Hematopoietic multipotent progenitor cell treated with erythropoietin and hydrocortisone succinate and interleukin-3 and kit ligand, for 17 days (in vitro differentiated cells): Measurements from ENCODE around the gene SNAPC2.
"Not testable (repeated sequence)": the region's sequence is repeated elsewhere in the genome, so short reads cannot be mapped to it uniquely, and the experiment has no call there.

Source experiments
- DNase-seq: peaks from one replicate; pipeline ENCODE4 v3.0.0-alpha.2; 2015; ENCODE audit warnings: low spot score

The SNAPC2 gene

DNA sequence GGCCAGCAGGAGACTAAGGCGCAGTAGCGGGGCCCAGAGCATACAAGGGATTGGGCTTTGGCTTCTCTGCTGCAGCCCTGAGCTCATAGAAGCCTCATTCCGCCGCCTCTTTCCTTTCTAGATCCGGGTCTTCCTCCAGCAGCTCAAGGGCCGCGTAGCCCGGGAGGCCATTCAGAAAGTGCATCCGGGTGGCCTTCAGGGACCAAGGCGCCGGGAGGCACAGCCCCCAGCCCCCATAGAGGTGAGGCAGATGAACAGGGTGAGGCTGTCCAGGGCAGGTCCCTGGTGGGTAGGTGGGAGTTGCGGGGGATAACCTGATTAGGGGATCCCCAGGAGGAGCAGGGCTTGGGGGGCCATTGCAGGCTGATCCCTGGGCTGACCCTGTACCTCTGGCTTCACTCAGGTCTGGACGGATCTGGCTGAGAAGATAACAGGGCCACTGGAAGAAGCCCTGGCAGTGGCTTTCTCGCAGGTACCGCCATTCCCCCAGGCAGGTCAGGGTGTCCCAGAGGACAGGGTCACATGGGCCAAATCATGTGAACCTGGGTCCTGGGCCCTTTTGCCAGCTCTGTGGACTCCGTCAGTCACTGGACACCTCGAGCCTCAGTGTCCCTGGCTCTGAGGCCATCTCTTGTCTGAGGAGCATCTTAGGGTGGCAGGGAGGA is 1.3 kb downstream of the SNAPC2 start:
- no peak for DNase-seq

DNA sequence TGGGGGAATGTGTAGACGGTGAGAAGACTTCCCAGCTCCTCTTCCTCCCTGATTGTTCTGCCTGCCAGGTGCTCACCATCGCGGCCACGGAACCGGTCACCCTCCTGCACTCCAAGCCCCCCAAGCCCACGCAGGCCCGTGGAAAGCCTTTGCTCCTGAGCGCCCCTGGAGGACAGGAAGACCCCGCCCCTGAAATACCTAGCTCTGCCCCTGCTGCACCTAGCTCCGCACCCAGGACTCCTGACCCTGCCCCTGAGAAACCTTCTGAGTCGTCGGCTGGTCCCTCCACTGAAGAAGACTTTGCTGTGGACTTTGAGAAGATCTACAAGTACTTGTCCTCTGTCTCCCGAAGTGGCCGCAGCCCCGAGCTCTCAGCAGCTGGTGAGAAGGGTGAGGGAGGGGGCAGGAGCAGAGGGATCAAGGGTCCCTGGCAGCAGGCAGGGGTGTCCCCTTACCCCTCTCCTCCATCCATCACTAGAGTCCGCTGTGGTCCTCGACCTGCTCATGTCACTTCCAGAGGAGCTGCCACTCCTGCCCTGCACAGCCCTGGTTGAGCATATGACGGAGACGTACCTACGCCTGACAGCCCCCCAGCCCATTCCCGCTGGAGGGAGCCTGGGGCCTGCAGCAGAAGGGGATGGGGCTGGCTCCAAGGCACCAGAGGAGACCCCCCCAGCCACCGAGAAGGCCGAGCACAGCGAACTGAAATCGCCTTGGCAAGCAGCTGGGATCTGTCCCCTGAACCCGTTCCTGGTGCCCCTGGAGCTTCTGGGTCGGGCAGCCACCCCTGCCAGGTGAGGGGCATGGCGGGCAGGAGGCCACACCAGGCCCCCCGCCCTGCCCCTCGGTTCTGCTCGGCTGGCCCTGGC is 2.1 kb downstream of the SNAPC2 start:
- no peak for DNase-seq

DNA sequence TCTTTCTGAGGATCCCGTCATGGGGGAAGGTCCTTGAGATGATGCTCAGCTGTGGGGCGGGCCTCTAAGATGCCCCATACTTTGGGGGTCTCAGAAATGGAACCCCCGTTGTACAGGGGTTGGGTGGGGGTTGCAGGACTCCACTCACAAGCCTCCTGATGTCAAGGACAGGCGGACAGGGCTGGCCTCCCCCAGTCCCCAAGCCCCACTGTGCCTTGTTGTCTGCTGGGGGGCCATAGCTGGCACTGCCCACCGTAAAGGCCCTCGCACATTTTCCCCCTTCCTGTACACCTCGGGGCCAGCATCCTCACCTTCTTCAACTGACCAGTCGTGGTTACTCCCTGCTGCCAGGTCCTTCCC is 2.7 kb downstream of the SNAPC2 start:
- DNase-seq: no peak

DNA sequence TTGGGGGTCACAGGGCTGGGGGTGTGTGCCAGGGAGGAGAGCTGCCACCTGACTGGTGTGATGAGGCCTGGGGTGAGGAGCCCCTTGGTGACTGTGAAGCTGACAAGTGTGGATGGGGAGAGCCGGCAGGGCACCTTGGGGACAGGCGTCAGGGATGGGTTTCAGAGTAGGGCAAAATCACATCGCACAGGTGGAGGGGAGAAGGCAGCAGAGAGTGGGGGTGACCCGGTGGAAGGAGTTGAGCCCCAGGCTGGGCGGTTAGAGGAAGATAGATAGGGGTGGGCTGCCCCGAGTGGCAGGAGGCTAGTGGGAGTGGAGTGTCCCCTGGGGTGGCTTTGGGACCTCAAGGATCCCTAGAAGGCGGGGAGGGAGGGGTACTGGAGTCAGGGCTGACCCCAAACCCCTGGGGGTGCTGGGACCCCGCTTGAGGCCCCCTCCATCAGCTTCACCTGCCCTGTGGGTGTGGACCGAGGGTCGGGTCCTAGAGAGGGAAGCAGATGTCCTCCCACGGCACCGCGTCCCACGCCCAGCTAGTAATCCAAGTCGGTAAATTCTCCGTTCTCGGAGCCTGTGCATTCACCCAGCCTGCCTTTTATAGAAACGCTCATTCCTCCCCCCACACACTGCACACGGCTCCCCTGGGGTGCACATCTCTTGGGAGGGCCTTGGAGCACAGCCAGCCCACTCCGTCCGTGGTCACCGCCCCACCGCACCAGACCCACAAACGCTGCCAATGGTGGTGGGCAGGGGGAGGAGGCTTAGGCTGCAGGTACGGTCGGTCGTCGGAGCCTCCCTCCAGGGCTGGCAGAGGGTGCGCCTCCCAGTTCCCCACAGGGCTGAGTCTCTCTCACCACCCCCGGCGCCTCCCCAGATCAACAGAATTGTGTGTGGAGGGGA is 3.4 kb downstream of the SNAPC2 start:
- DNase-seq: no peak

DNA sequence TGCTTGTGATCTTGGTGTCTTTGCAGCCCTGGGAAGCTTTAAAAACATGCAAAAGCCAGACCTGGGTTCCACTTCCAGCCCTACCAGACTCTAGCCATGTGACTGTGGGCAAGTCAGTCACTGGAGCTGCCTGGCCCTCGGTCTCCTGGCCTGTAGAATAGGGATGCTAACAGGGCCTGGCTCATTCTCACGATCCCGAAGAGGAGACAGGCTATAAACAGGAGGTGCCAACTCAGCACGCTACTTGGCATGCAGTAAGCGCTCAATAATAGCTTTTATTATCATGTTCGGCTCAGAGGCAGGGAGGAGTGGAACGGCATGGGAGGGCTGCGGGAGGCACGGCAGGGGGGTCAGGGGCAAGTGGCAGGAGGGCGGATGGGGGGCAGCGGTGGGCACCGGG is 4.1 kb downstream of the SNAPC2 start:
- DNase-seq: no peak

DNA sequence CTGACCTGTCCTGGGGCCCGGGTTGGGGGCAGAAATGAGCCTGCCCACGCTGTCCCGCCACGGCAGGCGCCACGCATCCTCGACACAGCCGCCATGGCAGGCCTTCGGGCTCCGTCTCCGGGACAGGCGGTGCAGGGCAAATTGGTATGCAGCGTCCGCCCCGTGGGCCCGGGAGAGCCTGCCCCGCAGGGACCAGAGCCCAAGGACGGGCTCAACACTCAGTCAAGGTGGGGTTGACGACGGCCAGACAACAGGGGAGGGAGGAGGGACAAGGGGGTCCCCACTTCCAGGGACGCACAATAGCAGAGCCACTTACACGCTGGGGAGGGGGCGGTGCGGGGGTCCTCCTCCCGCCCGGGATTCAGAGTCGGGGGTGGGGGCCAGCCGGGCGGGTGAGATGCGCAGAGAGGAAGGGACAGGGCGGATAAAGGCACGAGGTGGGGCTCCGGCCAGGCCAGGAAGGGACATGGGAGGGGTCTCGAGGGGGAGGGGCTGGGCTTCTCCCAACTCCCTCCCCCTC is 4.6 kb downstream of the SNAPC2 start:
- no peak for DNase-seq

DNA sequence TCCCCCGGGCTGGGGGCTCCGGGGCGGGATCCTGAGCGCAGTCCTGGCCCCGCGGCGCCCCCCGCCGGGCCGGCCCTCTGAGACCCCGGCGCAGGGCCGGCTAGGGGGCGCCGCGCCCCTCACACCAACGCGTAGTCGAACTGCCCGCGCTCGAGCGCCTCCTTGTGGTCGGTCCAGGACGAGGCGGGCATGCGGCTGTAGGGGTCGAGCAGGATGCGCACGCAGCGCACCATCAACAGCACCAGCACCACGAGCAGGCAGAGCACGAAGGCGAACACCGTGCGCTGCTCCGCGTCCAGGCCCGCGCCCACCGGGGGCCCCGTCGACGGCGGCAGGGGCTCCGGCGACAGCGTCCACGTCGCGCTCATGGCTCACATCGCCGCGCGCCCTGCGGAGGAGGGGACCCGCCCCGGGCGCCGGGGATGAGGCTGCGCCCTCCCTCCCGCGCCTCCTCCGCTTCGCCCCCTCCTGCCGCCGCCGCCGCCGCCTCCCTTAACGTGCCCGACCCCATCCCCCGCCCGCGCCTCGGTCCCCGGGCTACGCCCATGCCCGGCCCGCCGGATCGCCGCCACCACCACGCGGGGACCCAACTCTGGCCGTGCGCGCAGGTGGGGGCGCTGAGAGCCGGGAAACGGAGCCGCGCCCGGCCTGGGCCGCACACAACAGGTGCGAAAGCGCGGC is 5.2 kb downstream of the SNAPC2 start:
- DNase-seq: peak; percentile 84

DNA sequence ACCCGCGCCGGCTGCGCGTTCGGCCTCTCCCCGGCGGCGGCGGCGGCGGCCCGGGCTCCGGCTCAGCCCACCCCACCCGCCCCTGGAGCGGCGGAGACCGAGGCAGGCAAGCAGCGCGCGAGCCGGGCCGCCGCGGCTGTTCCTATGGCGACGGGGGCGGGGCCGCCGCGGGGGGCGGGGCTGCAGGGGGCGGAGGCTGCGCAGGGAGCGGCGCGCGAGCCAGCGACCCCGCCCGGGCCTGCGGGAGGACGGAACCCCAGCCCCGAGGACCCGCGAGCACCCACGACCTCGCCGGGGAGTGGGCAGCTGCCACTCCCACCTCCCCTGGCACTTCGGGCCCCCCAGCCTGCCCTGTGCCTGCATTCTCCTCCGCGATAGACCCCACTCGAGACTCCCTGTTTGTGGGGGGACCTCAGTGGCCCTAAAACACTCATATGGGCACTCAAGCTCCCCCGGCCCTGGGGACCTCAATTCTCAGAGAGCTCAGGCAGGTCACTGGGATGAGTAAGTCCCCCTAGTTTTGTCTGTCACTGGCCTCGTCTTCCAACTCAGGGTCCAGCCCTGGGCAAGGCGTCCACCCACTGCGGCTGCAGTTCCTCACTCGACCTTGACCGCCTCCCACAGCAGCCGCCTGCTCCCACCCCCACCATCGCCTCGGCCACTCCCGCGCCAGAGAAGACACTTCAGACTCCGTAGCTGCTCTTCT is 6.0 kb downstream of the SNAPC2 start, which contains the start of gene CTXN1:
CTXN1 (minus strand) TSS at position 115 of the 706 bp plus-strand sequence. CDS start 597 bp downstream, outside the sequence.
- DNase-seq: peak; percentile 72

DNA sequence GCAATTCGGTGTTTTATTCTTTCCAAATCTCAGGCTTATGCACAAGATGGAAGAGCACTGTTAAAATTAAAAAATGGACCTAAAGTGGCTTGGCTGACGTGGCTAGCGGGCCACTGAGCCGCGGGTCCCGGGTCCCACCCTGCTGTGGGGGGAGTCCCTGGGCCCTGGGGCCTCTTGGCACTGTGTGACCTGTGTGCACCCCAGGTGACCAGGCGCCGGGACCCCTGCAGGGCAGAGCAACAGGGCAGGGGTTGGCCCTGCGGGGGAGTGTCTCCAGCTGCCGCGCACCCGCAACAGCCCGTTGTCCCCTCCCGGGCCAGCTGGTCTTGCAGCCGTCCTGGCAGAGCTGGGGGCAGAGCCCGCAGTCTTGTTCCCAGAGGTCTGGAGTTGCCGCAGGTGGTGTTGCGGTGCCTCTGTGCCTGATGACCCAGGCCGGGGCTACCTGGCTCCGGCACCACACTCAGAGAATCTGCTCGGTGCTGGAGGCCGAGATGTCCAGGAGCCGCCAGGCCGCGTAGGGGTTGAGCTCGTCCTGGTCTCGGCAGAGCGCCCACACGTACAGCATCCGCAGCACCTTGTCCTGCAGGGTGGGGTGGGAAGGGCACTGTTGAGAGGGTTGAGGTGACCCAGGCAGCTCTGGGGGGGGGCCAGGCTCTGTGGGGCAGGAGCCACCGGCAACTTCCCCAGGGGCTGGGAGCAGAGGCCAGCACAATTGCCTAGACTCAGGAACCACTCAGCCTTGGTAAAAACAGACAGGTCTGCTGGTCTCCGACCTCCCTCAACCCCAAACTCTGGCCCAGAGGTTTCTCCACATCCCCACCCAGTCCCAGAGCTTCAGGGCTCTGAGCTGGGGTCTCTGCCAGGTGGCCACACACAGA is 6.8 kb downstream of the SNAPC2 start:
- DNase-seq: no peak

DNA sequence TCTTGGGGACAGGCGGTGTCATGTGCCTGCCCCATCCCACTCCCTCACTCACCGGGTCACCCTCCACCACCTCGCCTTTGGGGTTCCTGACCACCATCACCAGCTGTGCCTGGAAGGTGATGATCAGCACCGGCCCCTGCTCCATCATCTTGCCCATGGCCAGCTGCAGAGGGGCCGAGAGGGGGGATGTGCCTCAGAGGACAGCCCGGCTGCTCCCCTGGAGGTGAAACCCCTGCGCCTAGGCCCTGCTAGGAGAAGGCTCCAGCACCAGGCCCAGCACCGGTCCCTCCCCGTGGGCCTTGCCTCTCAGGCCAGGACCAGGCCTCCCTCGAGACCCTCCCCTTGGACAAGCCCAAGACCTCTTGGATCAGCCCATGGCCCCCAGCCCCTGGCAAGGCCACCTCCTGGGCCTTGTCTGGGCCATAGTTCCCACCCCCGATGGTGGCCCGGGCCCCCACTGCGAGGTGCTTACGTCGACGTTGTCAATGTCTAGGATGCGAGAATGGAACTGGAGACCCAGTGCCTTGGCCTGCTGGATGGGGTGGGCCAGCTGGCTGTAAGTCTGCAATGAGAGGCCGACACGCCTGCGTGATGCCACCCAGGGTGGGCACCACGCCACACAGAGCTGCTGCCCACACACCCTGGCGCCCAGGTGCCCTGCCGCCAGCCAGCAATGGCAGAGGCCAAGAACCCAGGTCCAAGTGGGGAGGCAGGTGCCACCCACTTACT is 7.6 kb downstream of the SNAPC2 start:
- no peak for DNase-seq

DNA sequence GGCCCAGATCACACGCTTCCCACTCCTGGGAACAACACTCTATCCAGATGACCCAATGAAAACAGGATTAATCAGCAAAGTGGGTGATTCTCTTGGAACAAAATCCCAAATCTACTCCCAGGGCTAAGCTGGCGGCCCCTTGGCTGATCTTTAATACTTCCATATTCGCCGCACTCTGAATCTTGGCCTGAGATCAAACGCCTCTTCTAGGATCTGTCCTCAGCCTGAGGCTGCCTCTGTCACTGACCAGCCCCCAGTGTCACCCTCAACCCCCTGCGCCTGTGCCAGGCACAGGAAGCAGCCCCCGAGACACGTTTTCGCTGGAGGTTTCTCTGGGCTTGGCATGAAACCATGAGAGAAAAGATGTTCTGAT is 8.2 kb downstream of the SNAPC2 start:
- DNase-seq: no peak

DNA sequence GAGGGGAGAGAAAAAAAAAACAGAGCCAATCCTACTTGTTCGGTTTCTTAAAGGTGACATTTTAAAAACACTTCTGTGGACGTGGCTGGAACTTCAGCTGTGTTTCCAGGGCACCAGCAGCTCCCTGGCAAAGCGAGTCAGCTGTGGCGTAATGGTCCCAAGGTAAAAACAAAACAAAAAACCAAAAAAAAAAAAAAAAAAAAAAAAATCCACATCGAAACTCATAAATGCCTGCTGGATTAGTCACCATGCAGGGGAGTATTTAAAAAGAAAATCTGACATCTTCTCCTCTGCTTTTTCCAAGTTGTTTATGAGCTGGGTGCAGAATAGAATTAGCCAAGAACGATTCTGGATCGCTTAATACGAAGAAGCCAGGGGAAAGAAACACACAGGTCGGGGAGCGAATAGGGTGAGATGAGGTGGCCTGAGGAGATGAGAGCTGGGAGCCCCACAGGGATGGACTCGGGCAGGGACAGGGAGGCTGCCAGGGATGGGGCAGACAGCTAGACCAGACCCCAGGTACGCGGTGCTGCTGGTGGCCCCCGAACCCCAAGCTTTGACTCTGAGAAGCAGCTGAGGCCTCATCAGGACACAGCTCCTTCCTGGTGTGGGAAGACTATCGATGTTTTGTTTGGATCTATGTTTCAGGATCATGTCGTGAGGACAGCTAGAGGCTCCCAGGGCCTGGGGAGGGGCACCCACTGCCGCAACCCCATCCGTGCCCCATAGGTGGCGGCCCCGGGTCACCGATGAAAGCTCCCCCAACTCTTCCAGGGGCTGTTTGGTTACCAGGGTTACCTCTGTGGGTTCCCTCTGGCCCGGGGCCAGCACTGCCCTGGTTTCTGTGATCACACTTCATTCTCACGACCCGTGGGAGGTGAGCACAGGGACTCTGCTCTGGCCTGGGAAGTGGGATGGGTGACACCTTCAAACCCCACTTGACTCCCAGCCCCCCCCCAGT is 8.9 kb downstream of the SNAPC2 start:
- peak; percentile 33 for DNase-seq

DNA sequence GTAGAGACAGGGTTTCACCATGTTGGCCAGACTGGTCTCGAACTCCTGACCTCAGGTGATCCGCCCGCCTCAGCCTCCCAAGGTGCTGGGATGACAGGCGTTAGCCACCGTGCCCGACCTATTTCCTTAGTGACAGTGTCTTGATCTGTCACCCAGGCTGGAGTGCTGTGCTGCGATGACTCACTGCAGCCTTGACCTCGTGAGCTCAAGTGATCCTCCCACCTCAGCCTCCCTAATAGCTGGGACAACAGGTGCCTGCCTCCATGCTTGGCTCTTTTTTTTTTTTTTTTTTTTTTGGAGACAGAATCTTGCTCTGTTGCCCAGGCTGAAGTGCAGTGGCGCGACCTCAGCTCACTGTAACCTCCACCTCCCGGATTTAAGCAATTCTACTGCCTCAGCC is 9.9 kb downstream of the SNAPC2 start:
- not testable (repeated sequence) for DNase-seq

DNA sequence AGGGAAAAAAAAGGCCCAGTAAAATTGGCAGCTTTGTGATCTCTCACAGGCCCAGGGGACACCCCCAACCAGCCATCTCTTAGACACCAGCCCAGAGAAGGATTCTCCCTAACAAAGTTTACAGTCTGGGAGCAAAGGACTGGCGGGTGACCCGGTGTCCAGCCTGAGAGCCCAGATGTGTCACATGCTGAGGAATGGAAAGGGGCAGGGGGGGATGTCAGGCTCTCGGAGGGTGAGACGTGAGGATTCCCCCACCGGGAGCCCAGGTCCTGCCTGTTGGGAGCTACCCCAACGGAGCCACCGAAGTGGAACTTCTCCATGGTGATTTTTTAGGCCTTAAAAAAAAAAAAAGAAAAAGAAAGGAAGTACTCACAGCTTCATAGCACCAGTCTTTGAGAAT is 10.6 kb downstream of the SNAPC2 start:
- no peak for DNase-seq

DNA sequence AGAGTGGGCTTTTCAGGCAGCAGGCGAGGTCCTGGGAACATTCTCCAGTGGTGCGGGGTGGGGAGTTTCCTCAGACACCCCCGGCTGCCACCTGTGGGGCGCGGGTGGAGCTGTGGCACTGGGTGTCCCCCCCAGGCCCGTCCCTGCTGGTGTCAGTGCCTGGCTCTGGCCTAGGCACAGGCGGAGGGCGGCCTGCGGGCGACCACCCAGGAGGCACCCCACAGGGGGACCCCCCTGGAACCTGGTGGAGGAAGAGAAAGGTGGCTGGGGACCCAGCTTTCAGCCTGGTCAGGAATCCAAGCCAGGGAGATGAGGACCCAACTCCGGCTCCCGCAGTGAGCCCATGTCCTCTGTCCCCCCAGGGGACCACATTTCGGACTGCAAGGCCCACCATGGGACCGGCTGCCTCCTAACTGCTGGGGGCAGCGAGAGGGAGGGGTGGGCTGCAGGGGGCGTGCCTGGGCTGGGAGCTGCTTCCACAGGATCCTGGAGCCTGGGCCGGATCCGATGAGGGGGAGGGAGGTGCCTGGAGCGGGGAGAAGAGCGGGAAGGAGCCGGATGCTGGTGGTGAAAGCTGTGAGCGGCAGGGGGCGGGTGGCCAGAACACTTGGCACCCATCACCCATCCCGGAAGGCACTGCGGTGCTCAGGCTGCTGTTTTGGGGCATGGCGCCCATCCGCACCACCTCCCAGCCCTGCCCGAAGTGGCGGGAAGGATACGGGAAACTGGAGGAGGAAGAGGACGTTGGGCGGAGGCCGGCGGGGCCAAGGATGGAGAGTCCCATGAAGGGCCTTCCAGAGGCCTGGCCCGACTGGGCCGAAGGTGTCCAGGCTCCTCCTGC is 11.3 kb downstream of the SNAPC2 start:
- no peak for DNase-seq

DNA sequence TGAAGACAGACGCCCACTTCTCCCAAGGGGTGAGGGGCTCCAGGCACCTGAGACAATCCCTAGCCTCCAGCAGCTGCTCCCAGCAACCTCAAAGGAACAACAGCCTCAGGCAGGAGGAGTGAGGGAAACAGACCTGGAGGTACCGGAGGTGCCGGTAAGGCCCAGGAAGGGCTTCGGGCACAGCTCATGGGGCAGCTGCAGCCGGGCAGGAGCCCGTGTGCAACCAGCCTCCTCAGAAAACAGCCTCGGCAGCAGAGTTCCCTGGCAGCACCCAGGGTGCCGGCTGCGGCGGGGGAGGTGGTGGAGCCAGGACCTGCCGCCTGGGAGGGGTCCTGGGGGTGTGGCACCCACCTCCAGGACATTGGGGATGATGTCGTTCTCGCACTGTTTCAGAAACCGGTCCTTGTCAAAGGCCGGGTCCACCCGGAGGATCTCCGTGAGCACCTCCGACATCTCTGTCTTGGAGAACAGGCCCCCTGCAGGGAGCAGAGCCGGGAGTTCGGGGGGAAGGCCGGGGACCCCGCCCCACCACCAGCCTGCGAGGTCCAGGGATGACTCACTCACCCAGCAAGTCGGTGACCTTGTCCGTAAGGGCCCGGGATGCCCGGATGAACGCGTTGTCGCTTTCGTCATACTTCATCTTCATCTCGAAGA is 12.3 kb downstream of the SNAPC2 start:
- no peak for DNase-seq

DNA sequence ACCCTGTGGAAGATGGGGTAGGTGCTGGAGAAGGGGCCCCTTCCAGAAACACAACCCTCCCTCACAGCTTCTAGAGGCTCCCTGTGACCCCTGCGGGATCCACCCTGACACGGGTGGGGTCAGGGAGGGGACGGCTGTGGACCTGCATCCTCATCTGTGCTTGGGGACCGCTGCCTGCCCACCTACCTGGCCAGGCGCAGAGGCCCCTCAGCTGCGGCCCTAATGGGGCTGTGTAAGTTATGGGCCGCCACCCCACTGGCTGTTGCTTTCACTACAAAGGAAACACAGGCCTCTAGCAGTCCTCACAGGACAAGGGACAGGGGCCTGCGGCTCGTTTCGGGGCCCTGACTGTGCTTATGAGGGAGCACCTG is 12.8 kb downstream of the SNAPC2 start:
- no peak for DNase-seq
